HL-60 (cell line): ENCODE measurements around the gene RABGEF1.

Experiments used
- CTCF ChIP-seq: IDR thresholded peaks from one replicate; pipeline ENCODE4 v1.5.1; 2011; ENCODE audit warnings: low read length, control low read depth, inconsistent platforms; ENCODE audit not compliant: insufficient read depth
- TF ChIP-seq, protein P1 (sequence below): IDR thresholded peaks from 2 replicates; pipeline ENCODE4 v1.6.1; 2012; ENCODE audit warnings: low read depth; ENCODE audit not compliant: insufficient replicate concordance

DNA sequence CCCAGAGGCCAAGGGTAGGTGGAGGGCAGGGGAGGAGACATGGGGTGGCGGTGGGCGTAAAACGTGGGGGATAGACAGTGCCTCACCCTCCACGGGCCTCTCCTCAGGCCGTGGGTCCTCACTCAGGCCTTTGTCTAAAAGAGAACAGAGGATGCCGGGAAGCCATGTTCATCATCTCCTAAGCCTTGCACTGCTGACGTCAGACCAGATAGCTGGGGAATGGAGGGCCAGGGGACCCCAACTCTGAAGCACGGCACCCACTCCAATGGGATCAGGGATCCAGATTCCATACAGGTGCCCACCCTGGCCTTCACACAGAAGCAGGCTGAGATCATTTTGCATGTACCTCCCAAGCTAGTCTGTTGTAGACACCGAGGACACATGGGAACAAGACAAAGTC, 97.1 kb downstream of the RABGEF1 start:
- no peak for TF ChIP-seq CTCF
- TF ChIP-seq, protein P1, sequence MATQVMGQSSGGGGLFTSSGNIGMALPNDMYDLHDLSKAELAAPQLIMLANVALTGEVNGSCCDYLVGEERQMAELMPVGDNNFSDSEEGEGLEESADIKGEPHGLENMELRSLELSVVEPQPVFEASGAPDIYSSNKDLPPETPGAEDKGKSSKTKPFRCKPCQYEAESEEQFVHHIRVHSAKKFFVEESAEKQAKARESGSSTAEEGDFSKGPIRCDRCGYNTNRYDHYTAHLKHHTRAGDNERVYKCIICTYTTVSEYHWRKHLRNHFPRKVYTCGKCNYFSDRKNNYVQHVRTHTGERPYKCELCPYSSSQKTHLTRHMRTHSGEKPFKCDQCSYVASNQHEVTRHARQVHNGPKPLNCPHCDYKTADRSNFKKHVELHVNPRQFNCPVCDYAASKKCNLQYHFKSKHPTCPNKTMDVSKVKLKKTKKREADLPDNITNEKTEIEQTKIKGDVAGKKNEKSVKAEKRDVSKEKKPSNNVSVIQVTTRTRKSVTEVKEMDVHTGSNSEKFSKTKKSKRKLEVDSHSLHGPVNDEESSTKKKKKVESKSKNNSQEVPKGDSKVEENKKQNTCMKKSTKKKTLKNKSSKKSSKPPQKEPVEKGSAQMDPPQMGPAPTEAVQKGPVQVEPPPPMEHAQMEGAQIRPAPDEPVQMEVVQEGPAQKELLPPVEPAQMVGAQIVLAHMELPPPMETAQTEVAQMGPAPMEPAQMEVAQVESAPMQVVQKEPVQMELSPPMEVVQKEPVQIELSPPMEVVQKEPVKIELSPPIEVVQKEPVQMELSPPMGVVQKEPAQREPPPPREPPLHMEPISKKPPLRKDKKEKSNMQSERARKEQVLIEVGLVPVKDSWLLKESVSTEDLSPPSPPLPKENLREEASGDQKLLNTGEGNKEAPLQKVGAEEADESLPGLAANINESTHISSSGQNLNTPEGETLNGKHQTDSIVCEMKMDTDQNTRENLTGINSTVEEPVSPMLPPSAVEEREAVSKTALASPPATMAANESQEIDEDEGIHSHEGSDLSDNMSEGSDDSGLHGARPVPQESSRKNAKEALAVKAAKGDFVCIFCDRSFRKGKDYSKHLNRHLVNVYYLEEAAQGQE, result no peak
